ENCODE measurements around the gene SYTL4. TPM values are rescaled to one million over a fixed set of nuclear protein-coding genes. Genes with fewer than 3 reads are reported as not detected.

Gene SYTL4
- total RNA-seq, 2 donors from 2014 or later: 30.4 to 30.7 TPM

DNA sequence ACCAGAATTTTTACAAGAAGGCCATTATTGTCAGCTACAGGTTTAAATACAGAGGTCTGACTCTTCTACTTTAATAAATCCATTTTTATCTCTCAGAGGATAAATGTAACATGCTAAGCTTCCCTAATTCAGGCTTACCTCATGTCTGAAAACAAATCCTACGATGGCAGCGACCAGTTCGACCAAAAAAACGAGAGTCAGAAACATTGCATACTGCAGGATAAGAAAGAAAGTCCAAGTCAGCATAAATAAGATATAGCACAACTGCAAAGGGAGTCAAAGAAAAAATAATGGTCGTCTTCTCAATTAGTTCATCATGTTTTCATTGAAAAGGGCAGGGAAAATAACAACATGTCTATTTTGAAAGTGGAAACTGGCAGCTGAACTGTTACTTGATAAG lies 96.9 kb downstream of the SYTL4 start:
- H3K27ac ChIP-seq: no peak overlapping the region
- TF ChIP-seq CTCF (IDR thresholded peaks at IDR 0.05): no peak
- no peak overlapping the region for H3K4me3 ChIP-seq
- H3K4me1 ChIP-seq: no peaks in the 10 kb centered on the region
- no peak overlapping the region for H3K9ac ChIP-seq (ENCODE audit: low read depth in 2 of 2, low read length in 2 of 2)
- no peaks in the 10 kb centered on the region for H3K9me3 ChIP-seq
- DNase-seq: no peak
- H3K36me3 ChIP-seq: no peaks in the 10 kb centered on the region
- intact Hi-C loops (cut with DNase I): no loop called here
- H3K27me3 ChIP-seq: no peaks in the 10 kb centered on the region

GRCh38 chrX:100625985-100626491 lies 105.9 kb downstream of the SYTL4 start:
- H3K27ac ChIP-seq: no peak overlapping the region
- no peaks in the 10 kb centered on the region for H3K4me1 ChIP-seq
- H3K4me3 ChIP-seq: no peak overlapping the region
- no peaks in the 10 kb centered on the region for H3K27me3 ChIP-seq
- no peak for TF ChIP-seq CTCF (IDR thresholded peaks at IDR 0.05)
- H3K36me3 ChIP-seq: no peaks in the 10 kb centered on the region
- H3K9me3 ChIP-seq: no peaks in the 10 kb centered on the region
- intact Hi-C loops (cut with DNase I): no loop called here
- no peak for DNase-seq
- no peak overlapping the region for H3K9ac ChIP-seq (ENCODE audit: low read depth in 2 of 2, low read length in 2 of 2)

Other genes with a start within 250 kb of the SYTL4 start
- under 1 TPM in 1 of 2 donors, not detected in 1; 0.48 TPM for gene TNMD, start 147.2 kb downstream of the SYTL4 start, total RNA-seq
- gene TSPAN6, start 95.3 kb downstream of the SYTL4 start, total RNA-seq: 100 to 1,000 TPM in 1 of 2 donors, 10 to 100 TPM in 1; 57.6 to 106 TPM
- 1 to 10 TPM; 4.4 to 5.8 TPM for gene SRPX2, start 87.9 kb downstream of the SYTL4 start, total RNA-seq
- 10 to 100 TPM; 21.8 to 32.2 TPM for gene CSTF2, start 88.3 kb upstream of the SYTL4 start, total RNA-seq
- 100 to 1,000 TPM in 1 of 2 donors, 10 to 100 TPM in 1; 84.6 to 128 TPM for gene NOX1, start 142.2 kb upstream of the SYTL4 start, total RNA-seq
- 1 to 10 TPM; 1.0 to 2.7 TPM for gene XKRX, start 196.8 kb upstream of the SYTL4 start, total RNA-seq
- not detected for gene ARL13A, start 237.6 kb upstream of the SYTL4 start, total RNA-seq

Data from colonic mucosa (tissue), 4 donors.